HL-60/S4 treated with phorbol 12-myristate 13-acetate at 8.2 ng/mL for 4 days and 3 days (cell line): ENCODE results near the gene FOXRED1.

Experiments used
- in situ Hi-C: fragments of 300-500 bp; cut with MboI; formaldehyde crosslinking; loops from 2 replicates; pipeline ENCODE4 v1.15.0; 2022; ENCODE audit warnings: low sequenced_read_pairs

Gene FOXRED1

GRCh38 chr11:126310200-126310991 is 41.4 kb downstream of the FOXRED1 start:
- in situ Hi-C loops: no loop called here

GRCh38 chr11:126310992-126311310 is 42.0 kb downstream of the FOXRED1 start:
- in situ Hi-C loops: no loop called here

GRCh38 chr11:126311401-126312291 is 42.7 kb downstream of the FOXRED1 start:
- in situ Hi-C loops: no loop called here

- in situ Hi-C loops: no loop called here
These were observed 44.0 kb downstream of the FOXRED1 start for GRCh38 chr11:126312961-126313360.

GRCh38 chr11:126313826-126314225 is 44.9 kb downstream of the FOXRED1 start:
- in situ Hi-C loops: no loop called here

- in situ Hi-C loops: no loop called here
These were observed 48.4 kb downstream of the FOXRED1 start for GRCh38 chr11:126317432-126317755.

GRCh38 chr11:126317756-126318573 is 49.0 kb downstream of the FOXRED1 start:
- in situ Hi-C loops: no loop called here

GRCh38 chr11:126318574-126319373 is 49.8 kb downstream of the FOXRED1 start:
- in situ Hi-C loops: no loop called here

- in situ Hi-C loops: no loop called here
These were observed 50.4 kb downstream of the FOXRED1 start for GRCh38 chr11:126319374-126319740.

- in situ Hi-C loops: no loop called here
These were observed 54.0 kb downstream of the FOXRED1 start for GRCh38 chr11:126322996-126323395.

- in situ Hi-C loops: no loop called here
These were observed 58.5 kb downstream of the FOXRED1 start for GRCh38 chr11:126327281-126328000.
